Parathyroid adenoma (tissue), 2 donors: Measurements from ENCODE around the gene BIRC5.

Experiments
- H2AFZ ChIP-seq: fragments of 300-600 bp; sonication (generic); one replicate; pipeline ENCODE4 v1.7.0; 2017; ENCODE audit warnings: antibody characterized with exemption, mild to moderate bottlenecking
- H3K27ac ChIP-seq: fragments of 300-600 bp; sonication (generic); one replicate; pipeline ENCODE4 v1.7.0; 2017
- H3K27me3 ChIP-seq: fragments of 300-600 bp; sonication (generic); one replicate; pipeline ENCODE4 v1.7.0; 2017; ENCODE audit warnings: low read length; ENCODE audit not compliant: control insufficient read depth, insufficient read depth
- H3K36me3 ChIP-seq: fragments of 300-600 bp; sonication (generic); one replicate; pipeline ENCODE4 v1.7.0; 2017; ENCODE audit warnings: low read length; ENCODE audit not compliant: control insufficient read depth, insufficient read depth
- H3K4me1 ChIP-seq: fragments of 300-600 bp; sonication (generic); one replicate; pipeline ENCODE4 v1.7.0; 2017; ENCODE audit warnings: control low read depth
- H3K4me2 ChIP-seq: fragments of 300-600 bp; sonication (generic); one replicate; pipeline ENCODE4 v1.7.0; 2017; ENCODE audit warnings: low read length
- H3K4me3 ChIP-seq: fragments of 300-600 bp; sonication (generic); one replicate; pipeline ENCODE4 v1.7.0; 2017; ENCODE audit warnings: low read depth, low read length
- H3K79me2 ChIP-seq: fragments of 300-600 bp; sonication (generic); one replicate; pipeline ENCODE4 v1.7.0; 2017; ENCODE audit warnings: control low read depth
- H3K9ac ChIP-seq: fragments of 300-600 bp; sonication (generic); one replicate; pipeline ENCODE4 v1.7.0; 2017; ENCODE audit warnings: mild to moderate bottlenecking
- H3K9me3 ChIP-seq: fragments of 300-600 bp; sonication (generic); one replicate; pipeline ENCODE4 v1.7.0; 2017; ENCODE audit warnings: low read length; ENCODE audit not compliant: control insufficient read depth
- CTCF ChIP-seq: fragments of 300-600 bp; sonication (generic); IDR thresholded peaks from one replicate; pipeline ENCODE4 v1.7.0; 2017; ENCODE audit warnings: antibody characterized with exemption, mild to moderate bottlenecking
- donor health status: primary hyperparathyroidism.

The BIRC5 gene

GRCh38 chr17:78208486-78208885 is 5.6 kb upstream of the BIRC5 start:
- no peaks in the 10 kb centered on the region for H3K27me3 ChIP-seq
- no peak overlapping the region for H3K27ac ChIP-seq
- H3K4me1 ChIP-seq, result no peaks in the 10 kb centered on the region
- H3K4me2 ChIP-seq, result no peak overlapping the region
- no peaks in the 10 kb centered on the region for H3K36me3 ChIP-seq
- H3K4me3 ChIP-seq, result no peak overlapping the region
- TF ChIP-seq CTCF, result no peak
- no peaks in the 10 kb centered on the region for H3K79me2 ChIP-seq
- no peak overlapping the region for H2AFZ ChIP-seq
- no peak overlapping the region for H3K9ac ChIP-seq
- H3K9me3 ChIP-seq, result no peaks in the 10 kb centered on the region

- Histone ChIP-seq H3K9ac (no peak overlapping the region), H3K27ac (no peak overlapping the region), H3K4me3 (no peak overlapping the region), H3K4me1 (no peaks in the 10 kb centered on the region), H3K36me3 (no peaks in the 10 kb centered on the region), H3K79me2 (no peaks in the 10 kb centered on the region), H3K27me3 (no peaks in the 10 kb centered on the region), H2AFZ (no peak overlapping the region), H3K4me2 (no peak overlapping the region), H3K9me3 (no peaks in the 10 kb centered on the region)
- TF ChIP-seq CTCF, result no peak
Observed at GRCh38 chr17:78210111-78210510, 3.9 kb upstream of the BIRC5 start.

- H3K9me3 ChIP-seq, result no peaks in the 10 kb centered on the region
- TF ChIP-seq CTCF, result no peak
Observed at GRCh38 chr17:78211032-78211431, 3.0 kb upstream of the BIRC5 start.

GRCh38 chr17:78214706-78215061 is 631 bp downstream of the BIRC5 start:
- Histone ChIP-seq H2AFZ (peak overlapping the region; percentile 75), H3K9ac (no peak overlapping the region), H3K79me2 (no peaks in the 10 kb centered on the region), H3K9me3 (no peaks in the 10 kb centered on the region), H3K4me3 (no peak overlapping the region), H3K27ac (no peak overlapping the region), H3K27me3 (no peaks in the 10 kb centered on the region), H3K4me1 (peaks cover 1% of the 10 kb centered on the region), H3K36me3 (no peaks in the 10 kb centered on the region), H3K4me2 (no peak overlapping the region)
- no peak for TF ChIP-seq CTCF

More at GRCh38 chr17:78211032-78211431, 3.0 kb upstream of the BIRC5 start:
- Histone ChIP-seq H3K4me3 (no peak overlapping the region), H2AFZ (no peak overlapping the region), H3K4me1 (no peaks in the 10 kb centered on the region), H3K27me3 (no peaks in the 10 kb centered on the region), H3K27ac (no peak overlapping the region), H3K4me2 (no peak overlapping the region), H3K36me3 (no peaks in the 10 kb centered on the region), H3K9ac (no peak overlapping the region), H3K79me2 (no peaks in the 10 kb centered on the region)

- H3K9me3 ChIP-seq, result no peaks in the 10 kb centered on the region
- H2AFZ ChIP-seq, result peak overlapping the region; percentile 73
- H3K4me1 ChIP-seq, result peaks cover 3% of the 10 kb centered on the region
- H3K36me3 ChIP-seq, result no peaks in the 10 kb centered on the region
- no peaks in the 10 kb centered on the region for H3K27me3 ChIP-seq
- no peaks in the 10 kb centered on the region for H3K79me2 ChIP-seq
- H3K27ac ChIP-seq, result no peak overlapping the region
- no peak overlapping the region for H3K4me2 ChIP-seq
- H3K4me3 ChIP-seq, result no peak overlapping the region
- no peak overlapping the region for H3K9ac ChIP-seq
- no peak for TF ChIP-seq CTCF
Observed at GRCh38 chr17:78219396-78220150, 5.5 kb downstream of the BIRC5 start.
